Thyroid gland (tissue), 4 donors: Measurements from ENCODE around the gene SEMA5B.

Experiments used
- POLR2A ChIP-seq, 2 donors: fragments of 450-650 bp; IDR thresholded peaks; one replicate each; pipeline ENCODE4 v1.6.1; 2017; ENCODE audit warnings: antibody characterized with exemption in 2 of 2, mild to moderate bottlenecking in 2 of 2, moderate library complexity in 1 of 2
- TF ChIP-seq, protein P1 (sequence below), 6 experiments: fragments of 200-600 bp in 3 of 6; fragments of 450-650 bp in 3 of 6; sonication (generic) in 3 of 6; IDR thresholded peaks; one replicate each; pipeline ENCODE4 v1.5.1; 2016 to 2019; ENCODE audit warnings: antibody characterized with exemption in 6 of 6, mild to moderate bottlenecking in 2 of 6, inconsistent platforms in 1 of 6, moderate library complexity in 1 of 6

DNA sequence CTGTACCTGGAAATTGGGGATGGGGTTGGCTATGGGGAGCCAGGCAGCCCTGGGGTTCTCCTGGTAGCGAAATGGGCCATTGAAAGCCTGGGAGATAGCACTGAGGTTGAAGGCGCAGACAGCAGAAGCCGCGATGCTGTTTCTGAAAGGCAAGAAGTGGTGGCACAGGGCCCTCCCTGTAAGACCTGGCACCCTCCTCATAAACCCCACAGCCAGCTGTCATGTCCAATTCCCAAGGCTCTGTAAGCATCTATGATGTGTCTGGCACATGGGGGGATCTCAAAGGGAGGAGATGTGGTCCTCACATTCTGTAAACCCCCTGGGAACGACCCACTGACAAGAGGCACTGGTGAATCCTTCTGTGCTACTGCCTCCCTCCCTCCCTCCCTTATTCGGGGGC is 104.0 kb downstream of the SEMA5B start:
- TF ChIP-seq, protein P1, sequence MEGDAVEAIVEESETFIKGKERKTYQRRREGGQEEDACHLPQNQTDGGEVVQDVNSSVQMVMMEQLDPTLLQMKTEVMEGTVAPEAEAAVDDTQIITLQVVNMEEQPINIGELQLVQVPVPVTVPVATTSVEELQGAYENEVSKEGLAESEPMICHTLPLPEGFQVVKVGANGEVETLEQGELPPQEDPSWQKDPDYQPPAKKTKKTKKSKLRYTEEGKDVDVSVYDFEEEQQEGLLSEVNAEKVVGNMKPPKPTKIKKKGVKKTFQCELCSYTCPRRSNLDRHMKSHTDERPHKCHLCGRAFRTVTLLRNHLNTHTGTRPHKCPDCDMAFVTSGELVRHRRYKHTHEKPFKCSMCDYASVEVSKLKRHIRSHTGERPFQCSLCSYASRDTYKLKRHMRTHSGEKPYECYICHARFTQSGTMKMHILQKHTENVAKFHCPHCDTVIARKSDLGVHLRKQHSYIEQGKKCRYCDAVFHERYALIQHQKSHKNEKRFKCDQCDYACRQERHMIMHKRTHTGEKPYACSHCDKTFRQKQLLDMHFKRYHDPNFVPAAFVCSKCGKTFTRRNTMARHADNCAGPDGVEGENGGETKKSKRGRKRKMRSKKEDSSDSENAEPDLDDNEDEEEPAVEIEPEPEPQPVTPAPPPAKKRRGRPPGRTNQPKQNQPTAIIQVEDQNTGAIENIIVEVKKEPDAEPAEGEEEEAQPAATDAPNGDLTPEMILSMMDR (IDR thresholded peaks at IDR 0.05), result no peak
- no peak for TF ChIP-seq POLR2A (IDR thresholded peaks at IDR 0.05)
